ENCODE data around the gene LSM14B. TPM values are rescaled to one million over a fixed set of nuclear protein-coding genes. Genes with fewer than 3 reads are reported as not detected.

LSM14B gene
- total RNA-seq, 1 experiment from 2014 or later: 51.3 TPM

- RAD21 ChIA-PET (ENCODE audit: low non-redundant PET in 1 of 2, low total read pairs in 2 of 2, uncharacterized antibody in 2 of 2, unreplicated experiment in 2 of 2): no interaction called here
- intact Hi-C loops (cut with micrococcal nuclease): no loop called here
Observed at GRCh38 chr20:62158088-62158400, 35.8 kb downstream of the LSM14B start.

More at GRCh38 chr20:62158088-62158400, 35.8 kb downstream of the LSM14B start:
- no peaks in the 10 kb centered on the region for H3K27me3 ChIP-seq (ENCODE audit: insufficient read depth, low read length)
- no peaks in the 10 kb centered on the region for H3K9me2 ChIP-seq (ENCODE audit: insufficient read depth)
- no peak overlapping the region for H2AFZ ChIP-seq (ENCODE audit: low read depth, low read length, poor library complexity, severe bottlenecking)
- no peak for DNase-seq (ENCODE audit: low read depth, low spot score)
- ATAC-seq: no peak
- H4K20me1 ChIP-seq (ENCODE audit: insufficient read depth): peaks cover 3% of the 10 kb centered on the region; the same call in 1 of the 2 replicates
- H3K4me1 ChIP-seq (ENCODE audit: control insufficient read depth in 1 of 2, insufficient read depth in 2 of 2, low read length in 2 of 2): peaks cover 50 to 72% of the 10 kb centered on the region in 2 experiments
- no peak for TF ChIP-seq TCF7L2 (IDR thresholded peaks at IDR 0.05; ENCODE audit: borderline replicate concordance, extremely low read depth, insufficient read depth, insufficient read length)
- no peak for TF ChIP-seq ZNF274 (IDR thresholded peaks at IDR 0.05; ENCODE audit: low read depth, low read length)
- no peak for TF ChIP-seq CTCF (IDR thresholded peaks at IDR 0.05 in 2 of 3, conservative IDR thresholded peaks at IDR 0.05 in 1 of 3; ENCODE audit: borderline replicate concordance in 1 of 3, insufficient read depth in 1 of 3, low read depth in 2 of 3, low read length in 2 of 3)
- no peak for TF ChIP-seq EZH2 (IDR thresholded peaks at IDR 0.05)
- TF ChIP-seq REST (IDR thresholded peaks at IDR 0.05; ENCODE audit: low read depth): no peak
- TF ChIP-seq CBX3 (IDR thresholded peaks at IDR 0.05; ENCODE audit: low read depth): no peak
- TF ChIP-seq POLR2A (IDR thresholded peaks at IDR 0.05; ENCODE audit: borderline replicate concordance, extremely low read depth, insufficient read depth, insufficient read length): no peak
- TF ChIP-seq ZBTB33 (IDR thresholded peaks at IDR 0.05; ENCODE audit: extremely low read depth, insufficient replicate concordance, low read length): no peak
- TF ChIP-seq JUND (IDR thresholded peaks at IDR 0.05): no peak
- no peak for TF ChIP-seq ELF1 (IDR thresholded peaks at IDR 0.05; ENCODE audit: borderline replicate concordance, low read depth)
- no peak for TF ChIP-seq YY1 (IDR thresholded peaks at IDR 0.05; ENCODE audit: extremely low read depth, insufficient replicate concordance, low read depth, low read length)
- no peak for TF ChIP-seq SRF (IDR thresholded peaks at IDR 0.05; ENCODE audit: low read depth)
- TF ChIP-seq ATF3 (IDR thresholded peaks at IDR 0.05): no peak
- no peak for TF ChIP-seq SIN3A (IDR thresholded peaks at IDR 0.05; ENCODE audit: low read depth)
- TF ChIP-seq MAX (IDR thresholded peaks at IDR 0.05): no peak
- no peak for TF ChIP-seq RAD21 (IDR thresholded peaks at IDR 0.05; ENCODE audit: low read depth)
- no peak for TF ChIP-seq EGR1 (IDR thresholded peaks at IDR 0.05; ENCODE audit: low read depth)
- no peak for TF ChIP-seq SP1 (IDR thresholded peaks at IDR 0.05; ENCODE audit: low read depth)
- no peak for TF ChIP-seq ZFX (IDR thresholded peaks at IDR 0.05)
- POLR2A ChIA-PET: no interaction called here
- no peak overlapping the region for H3K4me2 ChIP-seq (ENCODE audit: low read length)
- H3K27ac ChIP-seq (ENCODE audit: low read depth, low read length): no peak overlapping the region
- H3K79me2 ChIP-seq (ENCODE audit: insufficient read depth, low read length): peaks cover 81% of the 10 kb centered on the region
- no peaks in the 10 kb centered on the region for H3K9me3 ChIP-seq (ENCODE audit: control insufficient read depth in 1 of 2, insufficient read depth in 1 of 2, low read depth in 1 of 2, low read length in 2 of 2)
- H3K9ac ChIP-seq (ENCODE audit: low read length): no peak overlapping the region
- H3K4me3 ChIP-seq (replicated peaks in 1 of 2; ENCODE audit: low read depth in 1 of 2, low read length in 2 of 2): no peak overlapping the region
- no TSS peak for BruUV-seq (replicated peaks)
- H3K36me3 ChIP-seq (ENCODE audit: control insufficient read depth in 1 of 2, insufficient read depth in 2 of 2, low read length in 2 of 2): peaks cover 8 to 19% of the 10 kb centered on the region in 2 experiments; a peak in 2 of 4 replicates
- CTCF ChIA-PET: no interaction called here
